ENCODE measurements around the gene MEF2D.

Gene MEF2D

GRCh38 chr1:156465747-156466365 is 34.7 kb downstream of the MEF2D start:
- peak overlapping the region; percentile 33; the same call in 1 of the 2 replicates for H3K27ac ChIP-seq
- no peaks in the 10 kb centered on the region for H3K9me3 ChIP-seq
- 0 out of 2 replicates have a peak overlapping the region, but pooled peaks have one; percentile 15 for H3K9ac ChIP-seq
- H4K20me1 ChIP-seq: peaks cover 99% of the 10 kb centered on the region
- peaks cover 42% of the 10 kb centered on the region for H3K4me1 ChIP-seq
- no peak overlapping the region for H3K4me3 ChIP-seq
- no peak for TF ChIP-seq Cebpa-rat (IDR thresholded peaks at IDR 0.05)
- H3K4me2 ChIP-seq: no peak overlapping the region
- no peaks in the 10 kb centered on the region for H3K27me3 ChIP-seq
- peaks cover 91% of the 10 kb centered on the region for H3K36me3 ChIP-seq

- no peak overlapping the region for H3K4me3 ChIP-seq
- H3K36me3 ChIP-seq: peaks cover 83% of the 10 kb centered on the region
- peaks cover 95% of the 10 kb centered on the region for H4K20me1 ChIP-seq
- H3K27me3 ChIP-seq: no peaks in the 10 kb centered on the region
- no peak overlapping the region for H3K9ac ChIP-seq
- no peak overlapping the region for H3K27ac ChIP-seq
- no peaks in the 10 kb centered on the region for H3K9me3 ChIP-seq
- peaks cover 42% of the 10 kb centered on the region for H3K4me1 ChIP-seq
- no peak for TF ChIP-seq Cebpa-rat (IDR thresholded peaks at IDR 0.05)
- H3K4me2 ChIP-seq: no peak overlapping the region
Observed at GRCh38 chr1:156464825-156465452, 35.6 kb downstream of the MEF2D start.

- peaks cover 88% of the 10 kb centered on the region for H4K20me1 ChIP-seq
- H3K9me3 ChIP-seq: no peaks in the 10 kb centered on the region
- H3K4me2 ChIP-seq: no peak overlapping the region
- no peak overlapping the region for H3K27ac ChIP-seq
- H3K27me3 ChIP-seq: no peaks in the 10 kb centered on the region
- H3K4me3 ChIP-seq: no peak overlapping the region
- peaks cover 40% of the 10 kb centered on the region for H3K4me1 ChIP-seq
- peaks cover 81% of the 10 kb centered on the region for H3K36me3 ChIP-seq
- TF ChIP-seq Cebpa-rat (IDR thresholded peaks at IDR 0.05): no peak
- no peak overlapping the region for H3K9ac ChIP-seq
Observed at GRCh38 chr1:156464335-156464734, 36.2 kb downstream of the MEF2D start.

GRCh38 chr1:156463874-156464273 is 36.7 kb downstream of the MEF2D start:
- H3K27ac ChIP-seq: no peak overlapping the region
- no peak for TF ChIP-seq Cebpa-rat (IDR thresholded peaks at IDR 0.05)
- no peaks in the 10 kb centered on the region for H3K27me3 ChIP-seq
- no peaks in the 10 kb centered on the region for H3K9me3 ChIP-seq
- peaks cover 81% of the 10 kb centered on the region for H3K36me3 ChIP-seq
- peaks cover 84% of the 10 kb centered on the region for H4K20me1 ChIP-seq
- no peak overlapping the region for H3K4me2 ChIP-seq
- H3K9ac ChIP-seq: no peak overlapping the region
- H3K4me3 ChIP-seq: no peak overlapping the region
- H3K4me1 ChIP-seq: peaks cover 36% of the 10 kb centered on the region

- Histone ChIP-seq H4K20me1 (peaks cover 77% of the 10 kb centered on the region), H3K27me3 (no peaks in the 10 kb centered on the region), H3K4me3 (no peak overlapping the region), H3K36me3 (peaks cover 74% of the 10 kb centered on the region), H3K9ac (no peak overlapping the region), H3K4me1 (peaks cover 35% of the 10 kb centered on the region), H3K9me3 (no peaks in the 10 kb centered on the region), H3K4me2 (no peak overlapping the region), H3K27ac (no peak overlapping the region; the same call in 1 of the 2 replicates)
- TF ChIP-seq Cebpa-rat (IDR thresholded peaks at IDR 0.05): no peak
Observed at GRCh38 chr1:156462954-156463795, 37.4 kb downstream of the MEF2D start.

GRCh38 chr1:156461781-156462647 is 38.6 kb downstream of the MEF2D start:
- Histone ChIP-seq H3K9ac (no peak overlapping the region), H3K27ac (no peak overlapping the region), H3K27me3 (no peaks in the 10 kb centered on the region), H4K20me1 (peaks cover 65% of the 10 kb centered on the region), H3K9me3 (no peaks in the 10 kb centered on the region), H3K4me2 (no peak overlapping the region), H3K4me1 (peaks cover 36% of the 10 kb centered on the region), H3K4me3 (no peak overlapping the region), H3K36me3 (peaks cover 62% of the 10 kb centered on the region)
- TF ChIP-seq Cebpa-rat (IDR thresholded peaks at IDR 0.05): no peak

- peaks cover 53% of the 10 kb centered on the region for H3K36me3 ChIP-seq
- H3K27me3 ChIP-seq: no peaks in the 10 kb centered on the region
- TF ChIP-seq Cebpa-rat (IDR thresholded peaks at IDR 0.05): no peak
- H4K20me1 ChIP-seq: peaks cover 56% of the 10 kb centered on the region
- no peak overlapping the region for H3K4me3 ChIP-seq
- H3K4me1 ChIP-seq: peaks cover 31% of the 10 kb centered on the region
- H3K4me2 ChIP-seq: no peak overlapping the region
- H3K9me3 ChIP-seq: no peaks in the 10 kb centered on the region
- no peak overlapping the region for H3K9ac ChIP-seq
- no peak overlapping the region for H3K27ac ChIP-seq
Observed at GRCh38 chr1:156461109-156461508, 39.5 kb downstream of the MEF2D start.

GRCh38 chr1:156460525-156460924 is 40.0 kb downstream of the MEF2D start:
- no peak overlapping the region for H3K4me2 ChIP-seq
- peaks cover 50% of the 10 kb centered on the region for H4K20me1 ChIP-seq
- H3K4me3 ChIP-seq: no peak overlapping the region
- H3K4me1 ChIP-seq: peaks cover 32% of the 10 kb centered on the region
- no peak for TF ChIP-seq Cebpa-rat (IDR thresholded peaks at IDR 0.05)
- H3K9ac ChIP-seq: no peak overlapping the region
- H3K9me3 ChIP-seq: no peaks in the 10 kb centered on the region
- no peak overlapping the region for H3K27ac ChIP-seq
- H3K36me3 ChIP-seq: peaks cover 47% of the 10 kb centered on the region
- H3K27me3 ChIP-seq: no peaks in the 10 kb centered on the region

- Histone ChIP-seq H3K27me3 (no peaks in the 10 kb centered on the region), H3K4me3 (no peak overlapping the region), H3K4me1 (peaks cover 21% of the 10 kb centered on the region), H3K9ac (no peak overlapping the region; the same call in 1 of the 2 replicates), H3K36me3 (peaks cover 26% of the 10 kb centered on the region), H3K9me3 (no peaks in the 10 kb centered on the region), H3K27ac (no peak overlapping the region), H3K4me2 (peak overlapping the region; percentile 92), H4K20me1 (peaks cover 28% of the 10 kb centered on the region)
- no peak for TF ChIP-seq Cebpa-rat (IDR thresholded peaks at IDR 0.05)
Observed at GRCh38 chr1:156458181-156458503, 42.4 kb downstream of the MEF2D start.

All from BLaER1 (cell line).